Activated T-helper 17 cell treated with anti-CD3 and anti-CD28 coated beads, Interleukin-2, amount 50 U/mL, for 72 hours (primary cell): Measurements from ENCODE around the gene FLOT1. TPM values are rescaled to one million over a fixed set of nuclear protein-coding genes. Genes with fewer than 3 reads are reported as not detected.
"Not testable (repeated sequence)": the region's sequence is repeated elsewhere in the genome, so short reads cannot be mapped to it uniquely, and the experiment has no call there.

Source experiments
- ATAC-seq: fragments of 150-1000 bp; cut with Tn5 transposase; replicated peaks from 2 replicates; pipeline ENCODE4 v1.10.0; 2021; ENCODE audit warnings: mild to moderate bottlenecking, moderate library complexity
- H3K27ac Mint-ChIP-seq: one replicate; pipeline ENCODE4 v1.8.0; 2022; ENCODE audit warnings: mixed read lengths
- H3K27me3 Mint-ChIP-seq: one replicate; pipeline ENCODE4 v1.8.0; 2022; ENCODE audit warnings: mixed read lengths
- H3K36me3 Mint-ChIP-seq: one replicate; pipeline ENCODE4 v1.8.0; 2022; ENCODE audit warnings: low read depth, mild to moderate bottlenecking, mixed read lengths
- H3K4me1 Mint-ChIP-seq: one replicate; pipeline ENCODE4 v1.8.0; 2022; ENCODE audit warnings: mixed read lengths
- H3K4me3 Mint-ChIP-seq: one replicate; pipeline ENCODE4 v1.8.0; 2022; ENCODE audit warnings: mild to moderate bottlenecking, mixed read lengths
- H3K9me3 Mint-ChIP-seq: one replicate; pipeline ENCODE4 v1.8.0; 2022; ENCODE audit warnings: mixed read lengths
- total RNA-seq, 2 donors: library from RNA; stranded (reverse); gene quantifications; one replicate each; pipeline ENCODE4 v1.2.3, GENCODE V29; 2022

The FLOT1 gene
- total RNA-seq, 2 donors from 2014 or later: 152 to 161 TPM

GRCh38 chr6:30774701-30775100 lies 32.2 kb upstream of the FLOT1 start:
- Mint-ChIP-seq H3K4me3 (no peak overlapping the region), H3K4me1 (peaks cover 39% of the 10 kb centered on the region), H3K27me3 (no peaks in the 10 kb centered on the region), H3K27ac (no peak overlapping the region), H3K9me3 (no peaks in the 10 kb centered on the region), H3K36me3 (peaks cover 7% of the 10 kb centered on the region)
- no peak for ATAC-seq

DNA sequence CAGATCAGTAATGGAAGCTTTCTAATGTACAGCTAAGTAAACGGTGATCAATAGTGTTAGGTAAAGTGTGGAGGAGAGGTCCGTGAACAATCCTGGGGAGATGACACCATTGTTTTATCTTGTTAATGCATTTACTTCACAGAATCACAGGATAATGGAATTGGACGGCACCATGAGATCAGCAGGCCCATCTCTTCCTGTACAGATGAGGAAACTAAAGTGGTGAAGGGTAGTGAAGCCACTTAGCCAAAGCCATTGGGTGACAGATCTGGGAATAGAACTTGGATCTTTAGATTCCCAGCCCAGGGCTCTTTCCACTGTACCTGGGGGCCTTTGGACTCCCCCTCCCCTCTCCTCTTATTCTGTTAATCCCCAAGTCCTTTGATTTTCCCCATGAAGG lies 28.1 kb upstream of the FLOT1 start:
- peaks cover 57% of the 10 kb centered on the region for H3K4me1 Mint-ChIP-seq
- ATAC-seq: no peak
- H3K36me3 Mint-ChIP-seq: peaks cover 19% of the 10 kb centered on the region
- no peaks in the 10 kb centered on the region for H3K27me3 Mint-ChIP-seq
- H3K4me3 Mint-ChIP-seq: peak overlapping the region; percentile 78
- peak overlapping the region; percentile 95 for H3K27ac Mint-ChIP-seq
- peaks cover 3% of the 10 kb centered on the region for H3K9me3 Mint-ChIP-seq

DNA sequence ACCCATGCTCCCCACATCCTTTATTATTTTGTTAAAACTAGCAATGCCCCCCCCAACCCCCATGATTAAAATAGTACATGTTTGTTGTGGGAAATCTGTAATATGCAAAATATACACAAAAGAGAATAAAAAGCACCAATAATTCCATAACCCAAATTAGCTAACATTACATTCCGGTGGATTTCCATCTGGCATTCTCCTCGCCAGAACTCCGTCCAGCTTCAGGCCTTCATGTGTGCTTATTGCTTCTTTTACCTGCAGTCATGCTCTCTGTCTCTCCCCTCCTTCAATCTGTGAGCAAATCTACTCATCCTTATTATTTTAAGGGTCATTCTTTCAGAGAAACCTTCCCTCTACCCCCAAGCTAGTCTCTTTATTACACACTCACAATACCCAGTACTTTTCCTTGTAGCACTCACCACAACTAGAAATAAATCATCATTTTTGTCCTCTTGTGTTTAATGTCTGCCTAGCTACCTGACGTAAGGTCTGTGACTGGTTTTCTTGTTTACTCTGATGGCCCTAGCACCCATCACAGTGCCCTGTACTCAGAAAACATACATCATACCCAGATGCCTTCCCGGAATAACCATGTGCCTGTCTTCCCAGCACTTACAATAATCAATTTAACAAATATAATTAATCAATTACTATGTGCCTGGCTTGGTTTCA lies 27.5 kb upstream of the FLOT1 start:
- Mint-ChIP-seq H3K4me1 (peaks cover 57% of the 10 kb centered on the region), H3K27me3 (no peaks in the 10 kb centered on the region), H3K27ac (peak overlapping the region; percentile 95), H3K36me3 (peaks cover 19% of the 10 kb centered on the region), H3K9me3 (peaks cover 3% of the 10 kb centered on the region), H3K4me3 (peak overlapping the region; percentile 78)
- peak; percentile 66 for ATAC-seq

DNA sequence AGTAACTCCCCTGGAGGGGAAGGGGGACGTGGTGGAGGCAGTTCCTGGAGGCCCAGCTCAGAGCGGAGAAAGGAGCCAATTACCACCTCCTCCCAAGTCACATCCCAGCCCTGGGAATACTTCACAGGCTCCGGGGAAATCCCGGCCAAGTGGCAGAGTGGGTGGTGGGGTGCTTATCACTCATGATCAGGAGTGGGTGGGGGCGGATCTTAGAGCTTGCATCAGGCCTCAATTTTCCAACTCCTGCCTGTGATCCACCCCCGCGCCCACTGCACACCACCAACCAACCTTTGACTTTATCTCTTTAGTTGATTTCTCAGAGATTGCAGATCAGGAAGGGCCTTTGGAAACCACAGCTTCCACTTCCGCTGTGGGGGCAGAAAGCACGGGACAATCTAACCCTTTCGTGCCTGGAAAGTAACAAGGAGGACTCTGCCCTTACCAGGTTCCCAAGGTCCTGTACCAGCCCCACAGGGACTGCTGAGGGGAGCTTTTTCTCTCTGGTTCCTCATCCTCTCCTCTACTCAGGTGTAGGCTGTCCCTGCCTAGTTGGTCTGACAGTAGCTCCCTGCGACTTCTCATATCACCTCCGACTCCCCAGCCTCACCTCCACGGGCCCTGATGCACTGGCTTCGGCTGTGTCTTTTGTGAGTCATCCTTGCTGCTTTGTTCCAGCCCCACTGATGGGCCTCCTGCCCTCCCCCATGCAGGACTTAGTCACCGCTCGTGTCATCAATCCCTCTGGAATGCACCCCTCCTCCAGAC lies 26.8 kb upstream of the FLOT1 start:
- Mint-ChIP-seq H3K4me3 (peak overlapping the region; percentile 78), H3K4me1 (peaks cover 60% of the 10 kb centered on the region), H3K27me3 (no peaks in the 10 kb centered on the region), H3K9me3 (peaks cover 3% of the 10 kb centered on the region), H3K36me3 (peaks cover 19% of the 10 kb centered on the region), H3K27ac (peak overlapping the region; percentile 95)
- peak; percentile 74 for ATAC-seq

GRCh38 chr6:30768634-30769087 lies 26.2 kb upstream of the FLOT1 start:
- Mint-ChIP-seq H3K4me1 (peaks cover 66% of the 10 kb centered on the region), H3K27me3 (no peaks in the 10 kb centered on the region), H3K9me3 (peaks cover 3% of the 10 kb centered on the region), H3K4me3 (peak overlapping the region; percentile 78), H3K36me3 (peaks cover 19% of the 10 kb centered on the region), H3K27ac (peak overlapping the region; percentile 95)
- peak; percentile 1 for ATAC-seq

GRCh38 chr6:30767944-30768301 lies 25.4 kb upstream of the FLOT1 start:
- Mint-ChIP-seq H3K9me3 (peaks cover 3% of the 10 kb centered on the region), H3K27me3 (no peaks in the 10 kb centered on the region), H3K4me3 (peak overlapping the region; percentile 78), H3K4me1 (peaks cover 69% of the 10 kb centered on the region), H3K27ac (peak overlapping the region; percentile 95), H3K36me3 (peaks cover 19% of the 10 kb centered on the region)
- no peak for ATAC-seq

- Mint-ChIP-seq H3K36me3 (peaks cover 19% of the 10 kb centered on the region), H3K4me1 (peaks cover 63% of the 10 kb centered on the region), H3K27ac (peak overlapping the region; percentile 95), H3K4me3 (peak overlapping the region; percentile 78), H3K9me3 (peaks cover 3% of the 10 kb centered on the region), H3K27me3 (no peaks in the 10 kb centered on the region)
- ATAC-seq: peak; percentile 40
Measured at GRCh38 chr6:30767158-30767943, 24.9 kb upstream of the FLOT1 start.

- Mint-ChIP-seq H3K9me3 (peaks cover 3% of the 10 kb centered on the region), H3K36me3 (peaks cover 19% of the 10 kb centered on the region), H3K27ac (peak overlapping the region; percentile 95), H3K27me3 (no peaks in the 10 kb centered on the region), H3K4me1 (peaks cover 64% of the 10 kb centered on the region), H3K4me3 (peak overlapping the region; percentile 78)
- no peak for ATAC-seq
Measured at GRCh38 chr6:30766461-30767157, 24.1 kb upstream of the FLOT1 start.

DNA sequence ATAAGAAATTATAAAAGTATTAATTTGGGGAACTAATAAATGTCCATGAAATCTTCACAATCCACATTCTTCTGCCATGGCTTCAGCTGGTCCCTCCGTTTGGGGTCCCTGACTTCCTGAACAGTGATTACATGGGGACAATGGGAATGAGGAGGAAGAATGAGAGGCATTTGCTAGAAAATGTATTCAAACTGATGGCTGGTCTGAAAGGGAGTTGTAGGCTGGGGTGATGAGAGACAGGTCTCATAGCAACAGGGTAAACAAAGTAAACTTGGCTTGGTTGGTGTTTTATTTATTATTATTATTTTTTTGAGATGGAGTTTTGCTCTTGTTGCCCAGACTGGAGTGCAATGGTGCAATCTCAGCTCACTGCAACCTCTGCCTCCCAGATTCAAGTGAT lies 23.0 kb upstream of the FLOT1 start:
- H3K4me3 Mint-ChIP-seq, H3K9me3 Mint-ChIP-seq, H3K27me3 Mint-ChIP-seq, H3K27ac Mint-ChIP-seq, ATAC-seq: not testable (repeated sequence)
- peaks cover 58% of the 10 kb centered on the region for H3K4me1 Mint-ChIP-seq
- H3K36me3 Mint-ChIP-seq: peaks cover 19% of the 10 kb centered on the region

GRCh38 chr6:30764490-30765043 lies 22.1 kb upstream of the FLOT1 start:
- not testable (repeated sequence) for H3K9me3 Mint-ChIP-seq, ATAC-seq, H3K27me3 Mint-ChIP-seq
- peak overlapping the region; percentile 43 for H3K4me3 Mint-ChIP-seq
- peak overlapping the region; percentile 74 for H3K27ac Mint-ChIP-seq
- peaks cover 11% of the 10 kb centered on the region for H3K36me3 Mint-ChIP-seq
- peaks cover 49% of the 10 kb centered on the region for H3K4me1 Mint-ChIP-seq

DNA sequence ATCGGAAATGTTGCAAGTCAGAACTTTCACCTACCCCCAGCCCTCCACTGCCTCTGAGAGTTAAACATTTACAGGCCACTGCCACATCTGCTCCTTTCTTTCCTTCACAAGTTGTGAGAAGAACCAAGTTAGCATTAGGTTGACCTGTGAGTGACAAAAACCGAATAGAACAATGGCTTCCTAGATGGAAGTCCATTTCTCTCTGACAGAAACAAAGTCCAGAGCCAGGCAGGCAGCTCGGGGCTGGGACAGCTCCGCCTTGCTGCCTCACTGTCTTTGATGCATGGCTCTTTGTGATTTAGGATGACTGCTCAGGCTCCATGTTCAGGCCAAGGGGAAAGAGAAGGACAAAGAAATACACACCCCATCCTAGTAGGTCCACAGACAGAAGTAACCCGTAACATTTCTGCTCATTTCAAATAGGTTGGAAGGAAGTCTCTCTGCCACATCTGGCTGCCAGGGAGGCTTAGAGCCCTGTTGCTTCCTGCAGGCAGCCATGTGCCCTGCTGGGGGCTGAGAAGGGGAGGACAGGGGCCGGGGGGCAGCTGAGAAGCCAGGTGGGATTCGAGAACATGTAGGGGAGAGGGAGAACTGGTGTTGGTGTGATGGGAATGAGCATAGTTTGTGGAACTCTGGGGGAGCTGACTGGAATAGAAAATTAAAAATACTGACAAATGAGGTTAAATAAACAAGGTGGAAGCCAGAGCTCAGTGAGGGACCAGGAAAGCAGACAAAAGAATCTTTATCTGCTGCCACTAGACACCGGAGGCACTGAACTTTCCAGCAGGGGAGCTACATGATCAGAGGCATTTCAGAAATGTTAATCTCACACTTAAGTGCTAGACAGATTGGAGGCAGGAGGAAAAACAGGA lies 21.4 kb upstream of the FLOT1 start:
- H3K27ac Mint-ChIP-seq: peak overlapping the region; percentile 74
- peaks cover 4% of the 10 kb centered on the region for H3K36me3 Mint-ChIP-seq
- peak overlapping the region; percentile 43 for H3K4me3 Mint-ChIP-seq
- H3K4me1 Mint-ChIP-seq: peaks cover 46% of the 10 kb centered on the region
- peaks cover 3% of the 10 kb centered on the region for H3K9me3 Mint-ChIP-seq
- no peak for ATAC-seq
- H3K27me3 Mint-ChIP-seq: no peaks in the 10 kb centered on the region

- no peak for ATAC-seq
- Mint-ChIP-seq H3K4me1 (peaks cover 43% of the 10 kb centered on the region), H3K9me3 (peaks cover 3% of the 10 kb centered on the region), H3K4me3 (peak overlapping the region; percentile 43), H3K36me3 (no peaks in the 10 kb centered on the region), H3K27me3 (no peaks in the 10 kb centered on the region), H3K27ac (peak overlapping the region; percentile 74)
Measured at GRCh38 chr6:30763155-30763617, 20.7 kb upstream of the FLOT1 start.

DNA sequence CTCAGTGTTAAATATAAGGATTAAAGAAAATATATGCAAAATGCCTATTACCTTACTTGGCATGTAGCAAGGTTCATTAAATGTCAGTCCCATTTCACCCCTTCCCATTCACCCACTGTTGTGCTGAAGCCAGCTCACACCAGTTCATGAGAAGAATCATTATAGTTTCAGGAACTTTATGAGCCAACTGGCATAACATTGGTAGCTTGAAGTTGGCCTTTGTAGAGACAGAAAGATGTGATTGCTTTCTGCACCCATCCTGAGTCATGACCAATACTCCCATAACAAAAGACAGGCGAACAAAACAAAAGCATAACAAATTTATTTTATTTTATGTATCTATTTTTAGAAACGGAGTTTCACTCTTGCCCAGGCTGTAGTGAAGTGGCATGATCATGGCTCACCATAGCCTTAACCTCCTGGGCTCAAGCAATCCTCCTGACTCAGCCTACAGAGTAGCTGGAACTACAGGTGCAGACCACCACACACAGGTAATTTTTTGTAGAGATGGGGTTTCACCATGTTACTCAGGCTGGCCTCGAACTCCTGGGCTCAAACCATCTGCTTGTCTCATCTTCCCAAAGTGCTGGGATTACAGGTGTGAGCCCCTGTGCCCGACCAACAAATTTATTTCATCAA lies 19.4 kb upstream of the FLOT1 start:
- ATAC-seq: peak; percentile 92
- Mint-ChIP-seq H3K27me3 (no peaks in the 10 kb centered on the region), H3K4me3 (peak overlapping the region; percentile 36), H3K9me3 (no peaks in the 10 kb centered on the region), H3K4me1 (peaks cover 39% of the 10 kb centered on the region), H3K27ac (peak overlapping the region; percentile 70), H3K36me3 (no peaks in the 10 kb centered on the region)
